PFSK-1 (cell line): Measurements from ENCODE around the gene TOP1.

Experiments used
- POLR2AphosphoS5 ChIP-seq: IDR thresholded peaks from 2 replicates; pipeline ENCODE4 v1.6.1; 2012; ENCODE audit warnings: low read depth, mild to moderate bottlenecking, control low read depth, low read length, moderate library complexity
- REST ChIP-seq, 2 experiments: IDR thresholded peaks; 2 replicates each; pipeline versions ENCODE4 v1.6.1 to v1.8.0; 2011 to 2012; ENCODE audit warnings: low read depth in 2 of 2, low read length in 2 of 2, control low read depth in 1 of 2, inconsistent platforms in 1 of 2, mild to moderate bottlenecking in 1 of 2, moderate library complexity in 1 of 2; ENCODE audit not compliant: insufficient read depth in 1 of 2
- SIN3A ChIP-seq: IDR thresholded peaks from 2 replicates; pipeline ENCODE4 v1.6.1; 2012; ENCODE audit warnings: mild to moderate bottlenecking, low read length, moderate library complexity, borderline replicate concordance; ENCODE audit not compliant: insufficient read depth

- TF ChIP-seq POLR2AphosphoS5 (no peak), SIN3A (no peak), REST (IDR thresholded peaks at IDR 0.05; ENCODE audit: insufficient read depth in 1 of 2, low read depth in 2 of 2, low read length in 2 of 2) (no peak)
Observed at GRCh38 chr20:41091927-41092326, 63.3 kb downstream of the TOP1 start.
